HL-60 (cell line): Measurements from ENCODE around the gene ZFR.

Source experiments
- DNase-seq, 2 experiments: peaks; one replicate each; pipeline ENCODE4 v3.0.0-alpha.2; 2010 to 2020; ENCODE audit warnings: low read depth in 1 of 2, low spot score in 1 of 2
- H3K27ac ChIP-seq: fragments of 250-450 bp; sonication (Bioruptor Pico); replicated peaks from 2 replicates; pipeline ENCODE4 v1.5.1; 2020; ENCODE audit warnings: mild to moderate bottlenecking, moderate library complexity
- H3K27me3 ChIP-seq: fragments of 250-450 bp; sonication (Bioruptor Pico); 2 replicates; pipeline ENCODE4 v1.5.1; 2021; ENCODE audit warnings: mild to moderate bottlenecking, moderate library complexity; ENCODE audit not compliant: insufficient read depth, poor library complexity, severe bottlenecking
- H3K4me3 ChIP-seq: replicated peaks from 2 replicates; pipeline ENCODE4 v1.5.1; 2011; ENCODE audit warnings: mild to moderate bottlenecking, control low read depth, low read length; ENCODE audit not compliant: insufficient read depth
- CTCF ChIP-seq: IDR thresholded peaks from one replicate; pipeline ENCODE4 v1.5.1; 2011; ENCODE audit warnings: low read length, control low read depth, inconsistent platforms; ENCODE audit not compliant: insufficient read depth
- GABPA ChIP-seq: IDR thresholded peaks from 2 replicates; pipeline ENCODE4 v1.6.1; 2012; ENCODE audit warnings: low read depth
- POLR2AphosphoS5 ChIP-seq: IDR thresholded peaks from 2 replicates; pipeline ENCODE4 v1.6.1; 2012; ENCODE audit warnings: low read depth
- SPI1 ChIP-seq: IDR thresholded peaks from 2 replicates; pipeline ENCODE4 v1.6.1; 2012; ENCODE audit warnings: low read depth, mild to moderate bottlenecking, borderline replicate concordance
- TF ChIP-seq, protein P1 (sequence below): IDR thresholded peaks from 2 replicates; pipeline ENCODE4 v1.6.1; 2012; ENCODE audit warnings: low read depth; ENCODE audit not compliant: insufficient replicate concordance

ZFR gene

GRCh38 chr5:32343058-32343672 is 101.4 kb downstream of the ZFR start:
- no peak for DNase-seq
- H3K27ac ChIP-seq = no peak overlapping the region
- TF ChIP-seq POLR2AphosphoS5 (no peak), SPI1 (no peak), GABPA (no peak), CTCF (no peak)
- TF ChIP-seq, protein P1, sequence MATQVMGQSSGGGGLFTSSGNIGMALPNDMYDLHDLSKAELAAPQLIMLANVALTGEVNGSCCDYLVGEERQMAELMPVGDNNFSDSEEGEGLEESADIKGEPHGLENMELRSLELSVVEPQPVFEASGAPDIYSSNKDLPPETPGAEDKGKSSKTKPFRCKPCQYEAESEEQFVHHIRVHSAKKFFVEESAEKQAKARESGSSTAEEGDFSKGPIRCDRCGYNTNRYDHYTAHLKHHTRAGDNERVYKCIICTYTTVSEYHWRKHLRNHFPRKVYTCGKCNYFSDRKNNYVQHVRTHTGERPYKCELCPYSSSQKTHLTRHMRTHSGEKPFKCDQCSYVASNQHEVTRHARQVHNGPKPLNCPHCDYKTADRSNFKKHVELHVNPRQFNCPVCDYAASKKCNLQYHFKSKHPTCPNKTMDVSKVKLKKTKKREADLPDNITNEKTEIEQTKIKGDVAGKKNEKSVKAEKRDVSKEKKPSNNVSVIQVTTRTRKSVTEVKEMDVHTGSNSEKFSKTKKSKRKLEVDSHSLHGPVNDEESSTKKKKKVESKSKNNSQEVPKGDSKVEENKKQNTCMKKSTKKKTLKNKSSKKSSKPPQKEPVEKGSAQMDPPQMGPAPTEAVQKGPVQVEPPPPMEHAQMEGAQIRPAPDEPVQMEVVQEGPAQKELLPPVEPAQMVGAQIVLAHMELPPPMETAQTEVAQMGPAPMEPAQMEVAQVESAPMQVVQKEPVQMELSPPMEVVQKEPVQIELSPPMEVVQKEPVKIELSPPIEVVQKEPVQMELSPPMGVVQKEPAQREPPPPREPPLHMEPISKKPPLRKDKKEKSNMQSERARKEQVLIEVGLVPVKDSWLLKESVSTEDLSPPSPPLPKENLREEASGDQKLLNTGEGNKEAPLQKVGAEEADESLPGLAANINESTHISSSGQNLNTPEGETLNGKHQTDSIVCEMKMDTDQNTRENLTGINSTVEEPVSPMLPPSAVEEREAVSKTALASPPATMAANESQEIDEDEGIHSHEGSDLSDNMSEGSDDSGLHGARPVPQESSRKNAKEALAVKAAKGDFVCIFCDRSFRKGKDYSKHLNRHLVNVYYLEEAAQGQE = no peak
- H3K27me3 ChIP-seq = no peaks in the 10 kb centered on the region
- no peak overlapping the region for H3K4me3 ChIP-seq

DNA sequence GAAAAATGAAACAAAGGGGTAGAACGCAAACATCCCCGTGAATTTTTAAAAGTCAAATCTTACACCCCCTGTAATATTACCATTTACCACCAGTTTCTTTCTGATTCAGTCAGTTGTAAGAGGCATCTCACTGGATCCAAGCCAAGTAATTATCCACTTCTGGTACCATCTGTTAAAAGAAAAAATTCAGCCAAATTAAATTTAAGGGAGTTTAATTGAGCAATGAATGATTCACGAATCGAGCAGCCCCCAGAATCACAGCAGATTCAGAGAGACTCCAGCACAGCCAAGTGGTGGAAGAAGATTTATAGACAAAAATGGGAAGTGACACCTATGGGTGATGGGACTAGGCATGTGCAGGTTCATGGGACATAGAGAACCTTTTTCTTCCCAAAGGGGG is 101.9 kb downstream of the ZFR start:
- no peak for DNase-seq
- H3K27ac ChIP-seq = no peak overlapping the region
- no peak overlapping the region for H3K4me3 ChIP-seq
- no peaks in the 10 kb centered on the region for H3K27me3 ChIP-seq
- TF ChIP-seq SPI1 = peak; percentile 33; the same call in 1 of the 2 replicates
- TF ChIP-seq, protein P1 = no peak

DNA sequence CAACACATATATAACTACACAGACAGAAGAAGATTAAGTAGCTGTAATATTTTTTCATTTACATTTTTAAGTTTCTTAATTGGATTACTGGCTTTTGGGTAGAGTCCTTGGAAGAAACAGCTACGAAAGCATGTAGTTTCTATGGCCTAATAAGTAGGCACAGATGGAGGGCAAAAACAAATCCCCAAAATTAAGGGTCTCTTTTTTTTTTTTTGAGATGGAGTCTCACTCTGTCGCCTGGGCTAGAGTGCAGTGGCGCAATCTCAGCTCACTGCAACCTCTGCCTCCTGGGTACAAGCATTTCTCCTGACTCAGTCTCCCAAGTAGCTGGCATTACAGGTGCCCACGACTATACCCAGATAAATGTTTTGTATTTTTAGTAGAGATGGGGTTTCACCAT is 104.7 kb downstream of the ZFR start:
- TF ChIP-seq GABPA = no peak
- no peak for TF ChIP-seq POLR2AphosphoS5
- TF ChIP-seq, protein P1 = no peak
- TF ChIP-seq SPI1 = no peak
- no peak for TF ChIP-seq CTCF
- Histone ChIP-seq H3K27ac (no peak overlapping the region), H3K4me3 (no peak overlapping the region), H3K27me3 (no peaks in the 10 kb centered on the region)
- no peak for DNase-seq
